Body of pancreas (tissue), 4 donors: ENCODE measurements around the gene PCK2.

Experiments used
- POLR2A ChIP-seq, 3 donors: fragments of 450-650 bp; IDR thresholded peaks; one replicate each; pipeline ENCODE4 v1.6.1; 2016; ENCODE audit warnings: antibody characterized with exemption in 3 of 3, mild to moderate bottlenecking in 2 of 3
- TF ChIP-seq, protein P1 (sequence below), 7 experiments: fragments of 450-650 bp in 4 of 7; fragments of 200-600 bp in 3 of 7; sonication (generic) in 3 of 7; IDR thresholded peaks; one replicate each; pipeline ENCODE4 v1.5.1; 2016 to 2019; ENCODE audit warnings: antibody characterized with exemption in 7 of 7

DNA sequence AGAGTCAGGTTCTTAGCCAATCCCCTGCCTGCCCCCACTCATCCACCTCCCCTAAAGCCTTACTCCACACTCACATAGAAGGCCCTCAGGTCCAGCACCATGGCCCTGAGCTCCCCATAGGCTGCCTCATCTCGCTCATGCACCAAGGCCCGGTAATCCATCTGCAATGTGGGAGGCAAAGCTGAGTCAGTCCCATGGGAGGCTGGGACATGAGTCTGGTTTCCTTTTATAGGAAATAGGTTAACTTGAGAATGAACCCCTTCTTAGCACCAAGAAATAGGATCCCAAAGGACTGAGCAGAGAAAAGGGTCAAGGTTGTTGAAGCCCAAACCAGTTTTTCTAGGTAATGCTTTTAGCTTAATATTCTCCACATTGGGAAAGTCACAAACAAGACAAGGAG lies 49.4 kb downstream of the PCK2 start:
- no peak for TF ChIP-seq POLR2A (IDR thresholded peaks at IDR 0.05)
- TF ChIP-seq, protein P1, sequence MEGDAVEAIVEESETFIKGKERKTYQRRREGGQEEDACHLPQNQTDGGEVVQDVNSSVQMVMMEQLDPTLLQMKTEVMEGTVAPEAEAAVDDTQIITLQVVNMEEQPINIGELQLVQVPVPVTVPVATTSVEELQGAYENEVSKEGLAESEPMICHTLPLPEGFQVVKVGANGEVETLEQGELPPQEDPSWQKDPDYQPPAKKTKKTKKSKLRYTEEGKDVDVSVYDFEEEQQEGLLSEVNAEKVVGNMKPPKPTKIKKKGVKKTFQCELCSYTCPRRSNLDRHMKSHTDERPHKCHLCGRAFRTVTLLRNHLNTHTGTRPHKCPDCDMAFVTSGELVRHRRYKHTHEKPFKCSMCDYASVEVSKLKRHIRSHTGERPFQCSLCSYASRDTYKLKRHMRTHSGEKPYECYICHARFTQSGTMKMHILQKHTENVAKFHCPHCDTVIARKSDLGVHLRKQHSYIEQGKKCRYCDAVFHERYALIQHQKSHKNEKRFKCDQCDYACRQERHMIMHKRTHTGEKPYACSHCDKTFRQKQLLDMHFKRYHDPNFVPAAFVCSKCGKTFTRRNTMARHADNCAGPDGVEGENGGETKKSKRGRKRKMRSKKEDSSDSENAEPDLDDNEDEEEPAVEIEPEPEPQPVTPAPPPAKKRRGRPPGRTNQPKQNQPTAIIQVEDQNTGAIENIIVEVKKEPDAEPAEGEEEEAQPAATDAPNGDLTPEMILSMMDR (IDR thresholded peaks at IDR 0.05) = no peak
